Liver (tissue), 9 donors: ENCODE data around the gene FLNA. TPM values are rescaled to one million over a fixed set of nuclear protein-coding genes. Genes with fewer than 3 reads are reported as not detected.

Experiments used
- DNase-seq: peaks from one replicate; pipeline ENCODE4 v3.0.0-alpha.2; 2017; ENCODE audit warnings: low spot score
- H3K27ac ChIP-seq, 2 donors: one replicate each; pipeline ENCODE4 v1.7.0; 2013; ENCODE audit warnings: inconsistent platforms in 2 of 2, low read length in 2 of 2, control low read depth in 1 of 2, low read depth in 1 of 2, mild to moderate bottlenecking in 1 of 2
- H3K27me3 ChIP-seq, 4 donors: one replicate each; pipeline versions ENCODE4 v1.6.1 to v1.7.0; 2013; ENCODE audit warnings: low read length in 3 of 4, inconsistent platforms in 1 of 4, mild to moderate bottlenecking in 1 of 4, moderate library complexity in 1 of 4; ENCODE audit not compliant: control insufficient read depth in 4 of 4, insufficient read depth in 4 of 4
- H3K36me3 ChIP-seq, 4 donors: one replicate each; pipeline versions ENCODE4 v1.6.1 to v1.7.0; 2013; ENCODE audit warnings: low read length in 3 of 4, mild to moderate bottlenecking in 3 of 4, low read depth in 1 of 4, moderate library complexity in 1 of 4; ENCODE audit not compliant: control insufficient read depth in 4 of 4, insufficient read depth in 3 of 4
- H3K4me1 ChIP-seq, 4 donors: one replicate each; pipeline versions ENCODE4 v1.6.1 to v1.7.0; 2013; ENCODE audit warnings: low read length in 3 of 4, mild to moderate bottlenecking in 3 of 4, moderate library complexity in 1 of 4; ENCODE audit not compliant: control insufficient read depth in 4 of 4, insufficient read depth in 4 of 4
- H3K4me3 ChIP-seq, 3 donors: one replicate each; pipeline versions ENCODE4 v1.6.1 to v1.7.0; 2013; ENCODE audit warnings: low read length in 3 of 3, control low read depth in 1 of 3, low read depth in 1 of 3, mild to moderate bottlenecking in 1 of 3
- H3K9ac ChIP-seq, 2 donors: one replicate each; pipeline ENCODE4 v1.7.0; 2013; ENCODE audit warnings: low read length in 2 of 2, mild to moderate bottlenecking in 2 of 2, moderate library complexity in 2 of 2, control low read depth in 1 of 2, low read depth in 1 of 2
- H3K9me3 ChIP-seq, 4 donors: one replicate each; pipeline versions ENCODE4 v1.6.1 to v1.7.0; 2013; ENCODE audit warnings: low read length in 3 of 4; ENCODE audit not compliant: control insufficient read depth in 4 of 4
- ATF3 ChIP-seq: IDR thresholded peaks from 2 replicates; pipeline ENCODE4 v1.6.1; 2016; ENCODE audit warnings: antibody characterized with exemption
- CTCF ChIP-seq: fragments of 150-350 bp; IDR thresholded peaks from 2 replicates; pipeline ENCODE4 v1.5.1; 2017; ENCODE audit warnings: improper control_type of control experiment, low read depth, low read length; ENCODE audit not compliant: missing input control
- FOXA1 ChIP-seq: IDR thresholded peaks from 2 replicates; pipeline ENCODE4 v1.6.1; 2016; ENCODE audit warnings: antibody characterized with exemption
- FOXA2 ChIP-seq: IDR thresholded peaks from 2 replicates; pipeline ENCODE4 v1.6.1; 2016; ENCODE audit warnings: antibody characterized with exemption
- GABPA ChIP-seq, 2 donors: IDR thresholded peaks in 1 of 2; conservative IDR thresholded peaks in 1 of 2; 2 replicates each; pipeline ENCODE4 v1.6.1; 2016; ENCODE audit warnings: antibody characterized with exemption in 2 of 2, mild to moderate bottlenecking in 1 of 2, moderate library complexity in 1 of 2
- HNF4A ChIP-seq, 2 donors: conservative IDR thresholded peaks; 2 replicates each; pipeline ENCODE4 v1.6.1; 2016; ENCODE audit warnings: antibody characterized with exemption in 2 of 2, mild to moderate bottlenecking in 2 of 2
- HNF4G ChIP-seq: IDR thresholded peaks from 2 replicates; pipeline ENCODE4 v1.6.1; 2016; ENCODE audit warnings: antibody characterized with exemption
- JUND ChIP-seq, 2 donors: IDR thresholded peaks; 2 replicates each; pipeline ENCODE4 v1.6.1; 2016; ENCODE audit warnings: antibody characterized with exemption in 2 of 2
- MAX ChIP-seq: IDR thresholded peaks from 2 replicates; pipeline ENCODE4 v1.6.1; 2016; ENCODE audit warnings: antibody characterized with exemption
- REST ChIP-seq: IDR thresholded peaks from 2 replicates; pipeline ENCODE4 v1.6.1; 2016; ENCODE audit warnings: antibody characterized with exemption, mild to moderate bottlenecking
- RXRA ChIP-seq, 2 donors: IDR thresholded peaks; 2 replicates each; pipeline ENCODE4 v1.6.1; 2017 to 2018; ENCODE audit warnings: antibody characterized with exemption in 2 of 2, mild to moderate bottlenecking in 1 of 2
- TAF1 ChIP-seq: conservative IDR thresholded peaks from 2 replicates; pipeline ENCODE4 v1.6.1; 2016; ENCODE audit warnings: antibody characterized with exemption, mild to moderate bottlenecking
- YY1 ChIP-seq: IDR thresholded peaks from 2 replicates; pipeline ENCODE4 v1.6.1; 2016; ENCODE audit warnings: antibody characterized with exemption, mild to moderate bottlenecking
- ZBTB33 ChIP-seq: IDR thresholded peaks from 2 replicates; pipeline ENCODE4 v1.6.1; 2016; ENCODE audit warnings: antibody characterized with exemption
- WGBS: extraction: QIAGEN DNeasy Blood & Tissue Kit; methylation state at CpG from one replicate; pipeline ENCODE4 v1.1.7; 2013; 5-methylcytosine and 5-hydroxymethylcytosine counted together
- polyA plus RNA-seq, 2 donors: library from polyadenylated mRNA; stranded (reverse) in 1 of 2; unstranded in 1 of 2; fragments of 200-250 nt in 1 of 2; fragments of >200 nt in 1 of 2; fragmentation: Nextera tagmentation in 1 of 2; extraction: Ambion mirVana in 1 of 2; gene quantifications; one replicate each; pipeline versions ENCODE4 v1.2.1 to v1.2.3, GENCODE V29; 2013 to 2015
- total RNA-seq, 2 donors: library from RNA; depleted of rRNA; stranded (reverse); fragments of >200 nt; gene quantifications; one replicate each; pipeline ENCODE4 v1.2.3, GENCODE V29; 2014
- donor health status: healthy.
- donor health status: healthy.
- donor health status: healthy.
- donor health status: healthy.
- donor health status: healthy.

FLNA gene
- total and polyA plus RNA-seq, 4 donors = 23.4 to 152 (median 118) TPM

- H3K9me3 ChIP-seq = no peaks in the 10 kb centered on the region
- peaks cover 0 to 6% (median 5%) of the 10 kb centered on the region in 4 donors for H3K36me3 ChIP-seq
- no peak overlapping the region for H3K9ac ChIP-seq
- DNase-seq = no peak
- TF ChIP-seq FOXA1 (no peak), RXRA (IDR thresholded peaks at IDR 0.05) (no peak), YY1 (no peak), TAF1 (no peak), HNF4G (no peak), REST (no peak), HNF4A (conservative IDR thresholded peaks at IDR 0.05) (no peak), FOXA2 (no peak), MAX (no peak), JUND (IDR thresholded peaks at IDR 0.05) (no peak), ZBTB33 (no peak), GABPA (IDR thresholded peaks at IDR 0.05 in 1 of 2, conservative IDR thresholded peaks at IDR 0.05 in 1 of 2) (no peak)
- H3K4me1 ChIP-seq = peaks cover 0 to 14% (median 4%) of the 10 kb centered on the region in 4 donors
- no peak overlapping the region for H3K4me3 ChIP-seq
- no peak overlapping the region for H3K27ac ChIP-seq
- WGBS = 88% methylated on average over 19 of the region's 19 CpGs
- no peaks in the 10 kb centered on the region for H3K27me3 ChIP-seq
These were observed 25.0 kb downstream of the FLNA start for GRCh38 chrX:154349359-154349935.

GRCh38 chrX:154348646-154349358 is 25.6 kb downstream of the FLNA start:
- Histone ChIP-seq H3K9me3 (no peaks in the 10 kb centered on the region), H3K27me3 (no peaks in the 10 kb centered on the region), H3K4me1 (peaks cover 0 to 14% (median 4%) of the 10 kb centered on the region in 4 donors), H3K27ac (no peak overlapping the region), H3K4me3 (no peak overlapping the region), H3K36me3 (peaks cover 0 to 5% (median 5%) of the 10 kb centered on the region in 4 donors), H3K9ac (no peak overlapping the region)
- DNase-seq = no peak
- 95% methylated on average over 24 of the region's 24 CpGs for WGBS
- no peak for TF ChIP-seq YY1
- no peak for TF ChIP-seq FOXA1
- no peak for TF ChIP-seq HNF4G
- no peak for TF ChIP-seq ZBTB33
- TF ChIP-seq HNF4A (conservative IDR thresholded peaks at IDR 0.05) = no peak
- TF ChIP-seq JUND (IDR thresholded peaks at IDR 0.05) = no peak
- no peak for TF ChIP-seq CTCF
- no peak for TF ChIP-seq FOXA2
- TF ChIP-seq RXRA (IDR thresholded peaks at IDR 0.05) = no peak
- no peak for TF ChIP-seq GABPA (IDR thresholded peaks at IDR 0.05 in 1 of 2, conservative IDR thresholded peaks at IDR 0.05 in 1 of 2)
- no peak for TF ChIP-seq ATF3
